ENCODE measurements around the gene CCDC121.
A peak's percentile ranks its signal among the peaks of the same experiment; 100 is the strongest.
"Not testable (repeated sequence)": the region's sequence is repeated elsewhere in the genome, so short reads cannot be mapped to it uniquely, and the experiment has no call there.

The CCDC121 gene

GRCh38 chr2:27638037-27638637 is 9.3 kb upstream of the CCDC121 start:
- Histone ChIP-seq H3K27ac (ENCODE audit: low read depth, low read length) (no peak overlapping the region), H2AFZ (ENCODE audit: low read depth, low read length, severe bottlenecking) (no peak overlapping the region), H3K4me3 (ENCODE audit: insufficient read depth, low read length, poor library complexity, severe bottlenecking) (no peak overlapping the region), H3K79me2 (ENCODE audit: insufficient read depth, low read length) (no peaks in the 10 kb centered on the region), H3K36me3 (ENCODE audit: low read length) (peaks cover 33% of the 10 kb centered on the region), H3K9me2 (replicated peaks; ENCODE audit: insufficient read depth, low read length) (no peaks in the 10 kb centered on the region), H3K9me3 (ENCODE audit: insufficient read depth, low read length) (no peaks in the 10 kb centered on the region), H4K20me1 (ENCODE audit: low read depth, low read length) (no peaks in the 10 kb centered on the region), H3F3A (ENCODE audit: insufficient read depth) (no peaks in the 10 kb centered on the region; the same call in 1 of the 2 replicates), H3K4me2 (ENCODE audit: low read depth, low read length, poor library complexity, severe bottlenecking) (no peak overlapping the region), H3K27me3 (ENCODE audit: low read length) (no peaks in the 10 kb centered on the region), H3K9ac (ENCODE audit: low read length) (no peak overlapping the region)
- no peak for TF ChIP-seq EZH2phosphoT487 (conservative IDR thresholded peaks at IDR 0.05; ENCODE audit: low read length)
- TF ChIP-seq CTCF (IDR thresholded peaks at IDR 0.05; ENCODE audit: insufficient read depth, low read length, poor library complexity, severe bottlenecking): no peak

GRCh38 chr2:27636766-27637165 is 8.0 kb upstream of the CCDC121 start:
- H3K9ac ChIP-seq (ENCODE audit: low read length): no peak overlapping the region
- TF ChIP-seq CTCF (IDR thresholded peaks at IDR 0.05; ENCODE audit: insufficient read depth, low read length, poor library complexity, severe bottlenecking) (no peak), EZH2phosphoT487 (conservative IDR thresholded peaks at IDR 0.05; ENCODE audit: low read length) (no peak)
- no peaks in the 10 kb centered on the region for H3K79me2 ChIP-seq (ENCODE audit: insufficient read depth, low read length)
- no peaks in the 10 kb centered on the region; the same call in 1 of the 2 replicates for H3F3A ChIP-seq (ENCODE audit: insufficient read depth)
- H3K4me3 ChIP-seq (ENCODE audit: insufficient read depth, low read length, poor library complexity, severe bottlenecking): no peak overlapping the region
- no peaks in the 10 kb centered on the region for H3K27me3 ChIP-seq (ENCODE audit: low read length)
- H4K20me1 ChIP-seq (ENCODE audit: low read depth, low read length): no peaks in the 10 kb centered on the region
- H3K9me2 ChIP-seq (replicated peaks; ENCODE audit: insufficient read depth, low read length): no peaks in the 10 kb centered on the region
- H3K27ac ChIP-seq (ENCODE audit: low read depth, low read length): no peak overlapping the region
- no peaks in the 10 kb centered on the region for H3K9me3 ChIP-seq (ENCODE audit: insufficient read depth, low read length)
- no peak overlapping the region for H2AFZ ChIP-seq (ENCODE audit: low read depth, low read length, severe bottlenecking)
- no peak overlapping the region for H3K4me2 ChIP-seq (ENCODE audit: low read depth, low read length, poor library complexity, severe bottlenecking)
- H3K36me3 ChIP-seq (ENCODE audit: low read length): peaks cover 39% of the 10 kb centered on the region

GRCh38 chr2:27634291-27634690 is 5.5 kb upstream of the CCDC121 start:
- TF ChIP-seq CTCF (IDR thresholded peaks at IDR 0.05; ENCODE audit: insufficient read depth, low read length, poor library complexity, severe bottlenecking): no peak
- TF ChIP-seq EZH2phosphoT487 (conservative IDR thresholded peaks at IDR 0.05; ENCODE audit: low read length): no peak
- H3K36me3 ChIP-seq (ENCODE audit: low read length): peaks cover 27% of the 10 kb centered on the region
- H3F3A ChIP-seq (ENCODE audit: insufficient read depth): no peaks in the 10 kb centered on the region
- H3K79me2 ChIP-seq (ENCODE audit: insufficient read depth, low read length): peaks cover 5% of the 10 kb centered on the region
- H3K4me3 ChIP-seq (ENCODE audit: insufficient read depth, low read length, poor library complexity, severe bottlenecking): no peak overlapping the region
- no peaks in the 10 kb centered on the region for H4K20me1 ChIP-seq (ENCODE audit: low read depth, low read length)
- no peak overlapping the region for H3K9ac ChIP-seq (ENCODE audit: low read length)
- H3K27me3 ChIP-seq (ENCODE audit: low read length): no peaks in the 10 kb centered on the region
- H2AFZ ChIP-seq (ENCODE audit: low read depth, low read length, severe bottlenecking): no peak overlapping the region
- no peaks in the 10 kb centered on the region for H3K9me3 ChIP-seq (ENCODE audit: insufficient read depth, low read length)
- H3K9me2 ChIP-seq (replicated peaks; ENCODE audit: insufficient read depth, low read length): no peaks in the 10 kb centered on the region
- H3K27ac ChIP-seq (ENCODE audit: low read depth, low read length): no peak overlapping the region
- H3K4me2 ChIP-seq (ENCODE audit: low read depth, low read length, poor library complexity, severe bottlenecking): no peak overlapping the region

GRCh38 chr2:27630257-27630656 is 1.4 kb upstream of the CCDC121 start:
- not testable (repeated sequence) for H3K27me3 ChIP-seq (ENCODE audit: low read length); H3K9me3 ChIP-seq (ENCODE audit: insufficient read depth, low read length); H3K79me2 ChIP-seq (ENCODE audit: insufficient read depth, low read length); H3F3A ChIP-seq (ENCODE audit: insufficient read depth); H3K9me2 ChIP-seq (replicated peaks; ENCODE audit: insufficient read depth, low read length); H3K9ac ChIP-seq (ENCODE audit: low read length); H4K20me1 ChIP-seq (ENCODE audit: low read depth, low read length); H3K27ac ChIP-seq (ENCODE audit: low read depth, low read length); H2AFZ ChIP-seq (ENCODE audit: low read depth, low read length, severe bottlenecking); H3K4me3 ChIP-seq (ENCODE audit: insufficient read depth, low read length, poor library complexity, severe bottlenecking)
- peaks cover 12% of the 10 kb centered on the region for H3K36me3 ChIP-seq (ENCODE audit: low read length)
- peak overlapping the region; percentile 92 for H3K4me2 ChIP-seq (ENCODE audit: low read depth, low read length, poor library complexity, severe bottlenecking)

All from SU-DHL-6 (cell line).